A673 (cell line): ENCODE results near the gene WDR38.

Experiments
- EZH2 ChIP-seq: fragments of 200-600 bp; sonication (generic); IDR thresholded peaks from 2 replicates; pipeline ENCODE4 v1.6.1; 2017; ENCODE audit warnings: borderline replicate concordance, low read depth, mild to moderate bottlenecking, mixed read lengths, antibody characterized with exemption, low read length; ENCODE audit not compliant: poor library complexity, severe bottlenecking
- TF ChIP-seq, protein P1 (sequence below): fragments of 300-800, 200-600 bp; sonication (generic); conservative IDR thresholded peaks from 2 replicates; pipeline ENCODE4 v1.5.1; 2017; ENCODE audit warnings: low read depth, mild to moderate bottlenecking, antibody characterized with exemption, low read length, moderate library complexity, mixed read lengths

DNA sequence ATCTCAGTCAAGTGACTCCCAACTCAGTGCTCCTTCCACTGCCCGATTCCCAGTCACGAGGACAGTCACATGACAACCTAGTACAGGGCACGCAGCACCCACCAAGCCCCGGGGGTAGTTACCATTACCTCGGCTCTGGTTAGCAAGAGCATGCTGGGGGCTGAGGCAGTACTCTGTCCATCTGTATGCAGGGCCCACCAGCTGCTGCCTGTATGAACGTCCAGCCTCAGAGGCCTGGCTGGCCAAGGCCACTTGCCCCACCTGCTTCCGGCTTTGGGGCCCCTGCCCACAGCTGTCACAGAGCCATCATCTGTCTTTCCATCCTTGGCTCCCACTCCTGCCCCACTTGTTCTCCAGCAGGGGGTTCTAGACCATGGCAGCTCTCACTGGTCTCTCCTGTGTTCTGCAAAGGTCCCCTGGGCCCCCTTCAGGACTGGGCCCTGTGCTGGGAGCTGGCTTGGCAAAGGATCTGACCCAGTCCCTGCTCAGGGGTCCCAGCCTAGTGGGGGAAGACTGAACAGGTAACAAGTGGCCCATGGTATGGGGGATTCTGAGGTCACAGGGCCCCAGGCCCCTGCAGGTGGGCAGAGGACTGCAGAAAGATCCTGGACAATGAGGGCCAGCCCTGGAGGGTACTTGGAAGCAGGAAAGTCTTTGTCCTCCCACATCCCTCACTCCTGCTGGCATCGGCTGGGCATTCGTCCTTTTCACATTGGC, 5.2 kb downstream of the WDR38 start:
- TF ChIP-seq, protein P1, sequence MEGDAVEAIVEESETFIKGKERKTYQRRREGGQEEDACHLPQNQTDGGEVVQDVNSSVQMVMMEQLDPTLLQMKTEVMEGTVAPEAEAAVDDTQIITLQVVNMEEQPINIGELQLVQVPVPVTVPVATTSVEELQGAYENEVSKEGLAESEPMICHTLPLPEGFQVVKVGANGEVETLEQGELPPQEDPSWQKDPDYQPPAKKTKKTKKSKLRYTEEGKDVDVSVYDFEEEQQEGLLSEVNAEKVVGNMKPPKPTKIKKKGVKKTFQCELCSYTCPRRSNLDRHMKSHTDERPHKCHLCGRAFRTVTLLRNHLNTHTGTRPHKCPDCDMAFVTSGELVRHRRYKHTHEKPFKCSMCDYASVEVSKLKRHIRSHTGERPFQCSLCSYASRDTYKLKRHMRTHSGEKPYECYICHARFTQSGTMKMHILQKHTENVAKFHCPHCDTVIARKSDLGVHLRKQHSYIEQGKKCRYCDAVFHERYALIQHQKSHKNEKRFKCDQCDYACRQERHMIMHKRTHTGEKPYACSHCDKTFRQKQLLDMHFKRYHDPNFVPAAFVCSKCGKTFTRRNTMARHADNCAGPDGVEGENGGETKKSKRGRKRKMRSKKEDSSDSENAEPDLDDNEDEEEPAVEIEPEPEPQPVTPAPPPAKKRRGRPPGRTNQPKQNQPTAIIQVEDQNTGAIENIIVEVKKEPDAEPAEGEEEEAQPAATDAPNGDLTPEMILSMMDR = no peak
- TF ChIP-seq EZH2 = no peak
